Erythroblast (primary cell): ENCODE measurements around the gene GUCY2D.

Experiments
- GATA1 ChIP-seq: IDR thresholded peaks from 2 replicates; pipeline ENCODE4 v1.6.1; 2011; ENCODE audit warnings: low read depth, mild to moderate bottlenecking, control low read depth, low read length, moderate library complexity
- POLR2A ChIP-seq: IDR thresholded peaks from 2 replicates; pipeline ENCODE4 v1.6.1; 2011; ENCODE audit warnings: mild to moderate bottlenecking, low read length

GRCh38 chr17:8062435-8062806 is 60.0 kb downstream of the GUCY2D start:
- TF ChIP-seq POLR2A (no peak), GATA1 (no peak)
